Measurements from ENCODE around the gene METTL4.
"Not testable (repeated sequence)": the region's sequence is repeated elsewhere in the genome, so short reads cannot be mapped to it uniquely, and the experiment has no call there.

METTL4 gene

GRCh38 chr18:2559249-2559648 lies 12.1 kb downstream of the METTL4 start:
- no peak for DNase-seq

- DNase-seq, result no peak
Observed at GRCh38 chr18:2557536-2557935, 13.8 kb downstream of the METTL4 start.

GRCh38 chr18:2555895-2556294 lies 15.4 kb downstream of the METTL4 start:
- no peak for DNase-seq

GRCh38 chr18:2554696-2555095 lies 16.6 kb downstream of the METTL4 start:
- DNase-seq, result no peak

- DNase-seq, result no peak
Observed at GRCh38 chr18:2551425-2551824, 19.9 kb downstream of the METTL4 start.

- DNase-seq, result no peak
Observed at GRCh38 chr18:2549462-2549861, 21.8 kb downstream of the METTL4 start.

GRCh38 chr18:2547477-2548087 lies 23.7 kb downstream of the METTL4 start:
- no peak for DNase-seq

GRCh38 chr18:2545155-2545554 lies 26.1 kb downstream of the METTL4 start:
- DNase-seq, result no peak

- DNase-seq, result not testable (repeated sequence)
Observed at GRCh38 chr18:2541925-2542563, 29.3 kb downstream of the METTL4 start.

GRCh38 chr18:2540575-2540974 lies 30.7 kb downstream of the METTL4 start:
- no peak for DNase-seq

- no peak for DNase-seq
Observed at GRCh38 chr18:2538844-2539243, 32.5 kb downstream of the METTL4 start.

- DNase-seq, result no peak
Observed at GRCh38 chr18:2538236-2538635, 33.1 kb downstream of the METTL4 start.

GRCh38 chr18:2537296-2537695 lies 34.0 kb downstream of the METTL4 start:
- DNase-seq, result no peak

GRCh38 chr18:2536493-2536892 lies 34.8 kb downstream of the METTL4 start:
- DNase-seq, result no peak

- DNase-seq, result no peak
Observed at GRCh38 chr18:2536063-2536462, 35.2 kb downstream of the METTL4 start.

GRCh38 chr18:2535419-2535910 lies 35.8 kb downstream of the METTL4 start:
- DNase-seq, result no peak

GRCh38 chr18:2534906-2535305 lies 36.4 kb downstream of the METTL4 start:
- no peak for DNase-seq

GRCh38 chr18:2532797-2533196 lies 38.5 kb downstream of the METTL4 start:
- no peak for DNase-seq

- DNase-seq, result no peak
Observed at GRCh38 chr18:2531751-2532150, 39.6 kb downstream of the METTL4 start.

- DNase-seq, result no peak
Observed at GRCh38 chr18:2529154-2529553, 42.2 kb downstream of the METTL4 start.

- no peak for DNase-seq
Observed at GRCh38 chr18:2526329-2526728, 45.0 kb downstream of the METTL4 start.

- DNase-seq, result not testable (repeated sequence)
Observed at GRCh38 chr18:2524794-2525198, 46.5 kb downstream of the METTL4 start.

GRCh38 chr18:2522112-2522511 lies 49.2 kb downstream of the METTL4 start:
- no peak for DNase-seq

- DNase-seq, result no peak
Observed at GRCh38 chr18:2518473-2518872, 52.8 kb downstream of the METTL4 start.
